Activated CD4-positive, alpha-beta T cell treated with anti-CD3 and anti-CD28 coated beads, Interleukin-2, Interleukin-6, amounts not matched to agents 100 ng/mL and 50 ng/mL, durations not matched to agents 16 hours and 8 hours (primary cell): ENCODE measurements around the gene EXOC4.
"Not testable (repeated sequence)": the region's sequence is repeated elsewhere in the genome, so short reads cannot be mapped to it uniquely, and the experiment has no call there.

Experiments used
- DNase-seq: peaks from one replicate; pipeline ENCODE4 v3.0.0-alpha.2; 2020

Gene EXOC4

DNA sequence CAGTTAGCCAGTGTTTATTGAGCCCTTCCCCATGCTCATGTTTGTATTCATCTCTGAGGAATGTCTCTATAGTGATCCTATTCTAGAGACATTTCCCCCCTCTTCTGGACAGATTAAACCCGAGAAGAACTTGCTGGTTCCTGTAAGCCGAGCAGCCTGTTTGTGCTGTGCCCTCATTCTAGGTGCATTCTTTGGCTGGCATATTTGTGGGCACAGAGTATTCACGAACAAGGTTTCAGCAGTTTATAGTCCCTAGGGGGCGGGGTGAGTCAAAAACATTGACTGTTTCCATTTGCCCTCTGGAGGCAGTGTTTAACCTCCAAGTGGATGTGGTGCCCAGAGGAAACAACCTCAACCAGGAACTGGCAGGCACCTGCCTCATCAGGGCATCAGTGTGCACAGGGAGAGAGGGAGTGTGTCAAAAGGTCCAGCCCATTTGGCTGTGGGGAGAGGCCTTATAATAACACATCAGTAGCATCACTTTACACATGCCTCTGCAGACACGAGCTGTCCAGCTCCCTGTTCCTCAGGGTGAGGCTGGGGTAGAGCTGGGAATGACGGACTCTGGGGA lies 600.9 kb downstream of the EXOC4 start:
- DNase-seq: peak; percentile 36

GRCh38 chr7:133854739-133855138 lies 601.9 kb downstream of the EXOC4 start:
- peak; percentile 36 for DNase-seq

- no peak for DNase-seq
Measured at GRCh38 chr7:133857376-133858119, 604.7 kb downstream of the EXOC4 start.

GRCh38 chr7:133858311-133858710 lies 605.4 kb downstream of the EXOC4 start:
- no peak for DNase-seq

- DNase-seq: no peak
Measured at GRCh38 chr7:133859231-133859630, 606.4 kb downstream of the EXOC4 start.

GRCh38 chr7:133859871-133860450 lies 607.1 kb downstream of the EXOC4 start:
- no peak for DNase-seq

DNA sequence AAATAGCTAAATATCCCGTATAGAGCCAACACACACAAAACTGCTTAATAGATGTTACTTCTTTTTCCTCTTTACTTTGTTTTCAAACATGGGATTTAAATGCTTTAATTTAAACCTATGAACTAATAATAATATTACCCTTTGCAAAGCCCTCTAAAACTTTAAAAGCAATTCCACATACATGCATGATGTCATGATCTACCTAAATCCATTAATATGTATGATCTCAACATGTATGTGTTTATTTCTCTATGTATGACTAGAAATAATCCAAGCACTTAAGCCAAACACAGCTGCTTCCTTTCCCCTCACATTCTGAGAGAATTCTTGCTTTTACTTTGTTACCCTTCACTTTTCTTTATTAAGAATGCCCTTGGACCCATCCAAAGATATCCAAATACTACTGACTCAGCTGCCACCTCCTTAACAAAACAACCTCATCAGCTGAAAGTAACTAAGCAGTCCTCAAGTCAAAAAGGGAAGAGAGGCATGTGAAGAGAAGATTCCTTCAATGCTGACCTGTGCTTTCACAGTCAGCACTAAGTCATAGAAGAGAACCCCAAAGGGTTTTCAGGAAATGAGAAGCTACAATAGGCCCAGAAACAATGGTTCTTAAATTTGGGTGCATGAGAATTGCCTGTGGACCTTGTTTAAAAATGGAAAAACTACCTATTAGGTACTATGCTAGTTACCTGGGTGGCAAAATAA lies 607.9 kb downstream of the EXOC4 start:
- no peak for DNase-seq

- DNase-seq: no peak
Measured at GRCh38 chr7:133861876-133862275, 609.0 kb downstream of the EXOC4 start.

- no peak for DNase-seq
Measured at GRCh38 chr7:133863362-133864061, 610.6 kb downstream of the EXOC4 start.

- DNase-seq: no peak
Measured at GRCh38 chr7:133869556-133869955, 616.7 kb downstream of the EXOC4 start.

- no peak for DNase-seq
Measured at GRCh38 chr7:133871757-133872156, 618.9 kb downstream of the EXOC4 start.

GRCh38 chr7:133873187-133873586 lies 620.3 kb downstream of the EXOC4 start:
- peak; percentile 23 for DNase-seq

GRCh38 chr7:133873631-133874030 lies 620.8 kb downstream of the EXOC4 start:
- peak; percentile 11 for DNase-seq

- no peak for DNase-seq
Measured at GRCh38 chr7:133883591-133883990, 630.7 kb downstream of the EXOC4 start.

DNA sequence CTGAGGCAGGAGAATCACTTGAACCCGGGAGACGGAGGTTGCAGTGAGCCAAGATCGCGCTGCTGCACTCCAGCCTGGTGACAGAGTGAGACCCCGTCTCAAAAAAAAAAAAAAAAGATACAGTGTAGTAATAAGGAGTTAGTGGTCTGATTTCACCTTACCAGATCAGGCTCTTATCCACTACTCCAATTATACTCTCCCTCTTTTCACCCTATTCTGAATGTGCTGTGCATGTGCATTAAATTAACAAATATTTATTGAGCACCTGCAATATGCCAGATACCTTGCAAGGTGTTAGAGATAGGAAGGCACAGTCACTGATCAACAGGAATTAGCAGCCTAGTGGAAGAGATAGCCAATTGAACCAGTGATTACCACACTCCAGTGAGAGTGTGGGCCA lies 632.3 kb downstream of the EXOC4 start:
- no peak for DNase-seq

DNA sequence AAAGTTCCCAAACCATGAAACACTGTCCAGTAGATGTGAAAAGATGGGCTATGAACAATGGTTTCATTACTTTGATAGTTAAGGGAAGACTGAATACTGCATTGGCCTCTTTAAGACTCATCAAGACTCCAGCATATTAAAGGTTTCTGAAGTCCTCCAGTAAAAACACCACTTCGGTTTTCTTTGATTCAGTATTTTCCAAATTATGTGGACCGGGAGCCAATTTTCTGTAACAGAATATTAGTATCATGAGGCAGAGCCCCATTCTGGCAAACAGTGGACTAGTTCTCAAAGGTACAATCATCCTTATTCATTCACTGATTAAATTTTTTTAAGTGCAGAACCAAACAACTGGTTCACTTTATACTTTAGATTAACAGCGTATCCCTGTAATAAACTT lies 633.2 kb downstream of the EXOC4 start:
- no peak for DNase-seq

DNA sequence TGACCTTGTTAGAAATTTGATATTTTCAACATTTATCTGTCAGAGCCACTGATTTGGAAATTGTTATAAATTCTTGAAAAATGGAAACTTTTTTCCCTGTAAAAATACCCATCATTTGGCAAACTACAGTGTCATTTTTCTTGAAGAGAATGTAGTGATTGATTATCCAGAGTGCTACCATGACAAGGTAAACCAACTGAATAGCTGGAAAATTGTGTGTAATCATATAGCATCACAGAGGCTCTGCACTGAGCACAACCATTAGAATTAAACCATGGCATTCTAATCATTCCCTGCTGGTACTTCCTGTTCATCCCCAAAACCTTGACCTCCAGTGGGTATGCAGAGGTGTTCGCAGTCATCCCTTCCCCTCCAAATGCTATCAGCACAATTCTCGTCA lies 633.9 kb downstream of the EXOC4 start:
- no peak for DNase-seq

- no peak for DNase-seq
Measured at GRCh38 chr7:133887459-133887858, 634.6 kb downstream of the EXOC4 start.

- no peak for DNase-seq
Measured at GRCh38 chr7:133888061-133888930, 635.4 kb downstream of the EXOC4 start.

GRCh38 chr7:133904776-133905175 lies 651.9 kb downstream of the EXOC4 start:
- no peak for DNase-seq

GRCh38 chr7:133906553-133906952 lies 653.7 kb downstream of the EXOC4 start:
- DNase-seq: not testable (repeated sequence)

GRCh38 chr7:133910761-133911160 lies 657.9 kb downstream of the EXOC4 start:
- DNase-seq: no peak
